ENCODE measurements around the gene CLDN6. TPM values are rescaled to one million over a fixed set of nuclear protein-coding genes. Genes with fewer than 3 reads are reported as not detected.

Gene CLDN6
- total and polyA plus RNA-seq, 9 donors: 1.8 TPM; not detected in 8

GRCh38 chr16:3045758-3046640 lies 28.0 kb upstream of the CLDN6 start, which contains the start of gene MMP25:
Gene MMP25, plus strand, starts transcription at chr16:3046561. Its CDS starts 357 bp downstream, at chr16:3046918.
- H3K27ac ChIP-seq: no peak within 1 kb of the TSS
- H3K4me3 ChIP-seq: peak within 1 kb of the TSS; percentile 6

GRCh38 chr16:3044708-3045107 lies 26.7 kb upstream of the CLDN6 start:
- no peak overlapping the region for H3K27ac ChIP-seq
- H3K4me3 ChIP-seq: no peak overlapping the region
- peaks cover 5% of the 10 kb centered on the region for H3K4me1 ChIP-seq (ENCODE audit: insufficient read depth)
- H3K27me3 ChIP-seq: peaks cover 4% of the 10 kb centered on the region
- H3K36me3 ChIP-seq: no peaks in the 10 kb centered on the region
- WGBS, 3 donors: 81 to 87% (median 82%) methylated on average over 6 of the region's 6 CpGs
- DNase-seq: no peak
- TF ChIP-seq EP300 (IDR thresholded peaks at IDR 0.05): no peak
- H3K9me3 ChIP-seq: no peaks in the 10 kb centered on the region
- intact Hi-C loops (cut with DNase I): no loop called here

More at GRCh38 chr16:3045758-3046640, 28.0 kb upstream of the CLDN6 start, which contains the start of gene MMP25:
- intact Hi-C loops (cut with DNase I): no loop called here
- no peak for DNase-seq
- Histone ChIP-seq H3K36me3 (no peaks in the 10 kb centered on the region), H3K4me1 (ENCODE audit: insufficient read depth) (peaks cover 5% of the 10 kb centered on the region), H3K27me3 (peaks cover 4% of the 10 kb centered on the region), H3K9me3 (no peaks in the 10 kb centered on the region)
- TF ChIP-seq CTCF (IDR thresholded peaks at IDR 0.05) (no peak), POLR2A (IDR thresholded peaks at IDR 0.05) (no peak), EP300 (IDR thresholded peaks at IDR 0.05) (no peak)
- 0 to 1% (median 1%) methylated on average over 53 to 86 of the region's 86 CpGs for WGBS, 3 donors

GRCh38 chr16:3042376-3042775 lies 24.4 kb upstream of the CLDN6 start:
- Histone ChIP-seq H3K4me3 (no peak overlapping the region), H3K27ac (no peak overlapping the region), H3K36me3 (no peaks in the 10 kb centered on the region), H3K9me3 (no peaks in the 10 kb centered on the region), H3K4me1 (ENCODE audit: insufficient read depth) (peaks cover 5% of the 10 kb centered on the region), H3K27me3 (peaks cover 4% of the 10 kb centered on the region)
- WGBS, 3 donors: 30 to 49% (median 36%) methylated on average over 3 of the region's 3 CpGs
- no peak for DNase-seq
- intact Hi-C loops (cut with DNase I): no loop called here
- TF ChIP-seq POLR2A (IDR thresholded peaks at IDR 0.05): no peak
- TF ChIP-seq CTCF (IDR thresholded peaks at IDR 0.05): no peak
- TF ChIP-seq EP300 (IDR thresholded peaks at IDR 0.05): no peak

GRCh38 chr16:3038896-3039295 lies 20.9 kb upstream of the CLDN6 start:
- Histone ChIP-seq H3K36me3 (no peaks in the 10 kb centered on the region), H3K27ac (no peak overlapping the region), H3K9me3 (no peaks in the 10 kb centered on the region), H3K4me1 (ENCODE audit: insufficient read depth) (no peaks in the 10 kb centered on the region), H3K27me3 (no peaks in the 10 kb centered on the region), H3K4me3 (no peak overlapping the region)
- 74 to 77% (median 76%) methylated on average over 5 of the region's 5 CpGs for WGBS, 3 donors
- no peak for TF ChIP-seq POLR2A (IDR thresholded peaks at IDR 0.05)
- TF ChIP-seq EP300 (IDR thresholded peaks at IDR 0.05): no peak
- no peak for TF ChIP-seq CTCF (IDR thresholded peaks at IDR 0.05)
- no peak for DNase-seq
- intact Hi-C loops (cut with DNase I): loop anchor here in 1 of 4 donors (10.0 kb wide), 1 partner anchor 126 kb away; no protein-coding TSS in a partner anchor

GRCh38 chr16:3038256-3038655 lies 20.3 kb upstream of the CLDN6 start:
- H3K27me3 ChIP-seq: no peaks in the 10 kb centered on the region
- H3K4me1 ChIP-seq (ENCODE audit: insufficient read depth): no peaks in the 10 kb centered on the region
- no peak overlapping the region for H3K27ac ChIP-seq
- 28 to 39% (median 30%) methylated on average over 11 of the region's 11 CpGs for WGBS, 3 donors
- H3K9me3 ChIP-seq: no peaks in the 10 kb centered on the region
- no peak for DNase-seq
- TF ChIP-seq EP300 (IDR thresholded peaks at IDR 0.05): no peak
- no peak for TF ChIP-seq CTCF (IDR thresholded peaks at IDR 0.05)
- no peak for TF ChIP-seq POLR2A (IDR thresholded peaks at IDR 0.05)
- intact Hi-C loops (cut with DNase I): loop anchor here in 1 of 4 donors (10.0 kb wide), 1 partner anchor 127 kb away; no protein-coding TSS in a partner anchor
- H3K4me3 ChIP-seq: no peak overlapping the region
- H3K36me3 ChIP-seq: no peaks in the 10 kb centered on the region

All from ovary (tissue), 9 donors.